ENCODE results near the gene PPP4R2. TPM values are rescaled to one million over a fixed set of nuclear protein-coding genes. Genes with fewer than 3 reads are reported as not detected.

The PPP4R2 gene
- total and polyA plus RNA-seq, 2 donors: 36.6 to 79.7 TPM

DNA sequence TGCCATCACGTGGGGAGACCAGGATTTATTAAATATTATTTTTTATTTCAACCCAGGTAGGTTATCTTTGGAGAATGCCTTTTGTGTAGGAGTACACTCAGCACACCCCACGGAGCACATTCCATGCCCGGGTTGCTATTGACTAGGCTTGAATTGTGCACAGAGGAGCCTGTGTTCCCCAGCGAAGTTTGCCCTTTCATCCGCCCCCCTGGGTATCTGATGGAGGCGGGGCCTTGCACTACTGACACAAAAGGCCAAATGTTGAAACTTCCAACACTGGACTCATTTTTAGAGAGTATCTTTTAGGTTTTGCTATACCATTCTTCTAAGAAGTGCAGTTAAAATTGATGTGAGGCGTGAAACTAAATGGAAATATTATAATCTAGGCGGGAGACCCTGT is 39.3 kb upstream of the PPP4R2 start:
- Histone ChIP-seq H3K4me3 (ENCODE audit: low read length in 2 of 2) (no peak overlapping the region), H3K9me3 (ENCODE audit: control insufficient read depth in 2 of 2, insufficient read depth in 1 of 2, low read length in 1 of 2) (no peaks in the 10 kb centered on the region), H3K36me3 (ENCODE audit: control insufficient read depth in 2 of 2, insufficient read depth in 2 of 2, low read length in 1 of 2) (peaks cover 0 to 7% of the 10 kb centered on the region in 2 donors), H3K27me3 (ENCODE audit: control insufficient read depth in 2 of 2, insufficient read depth in 1 of 2, low read length in 1 of 2) (no peaks in the 10 kb centered on the region), H3K27ac (ENCODE audit: low read depth in 1 of 2, low read length in 1 of 2) (no peak overlapping the region), H3K4me1 (ENCODE audit: control insufficient read depth in 2 of 2, insufficient read depth in 2 of 2, low read length in 2 of 2) (peaks cover 0 to 6% of the 10 kb centered on the region in 2 donors)
- no peak for DNase-seq (ENCODE audit: low read depth in 6 of 9, low spot score in 9 of 9)
- WGBS: 91% methylated on average over 8 of the region's 8 CpGs

DNA sequence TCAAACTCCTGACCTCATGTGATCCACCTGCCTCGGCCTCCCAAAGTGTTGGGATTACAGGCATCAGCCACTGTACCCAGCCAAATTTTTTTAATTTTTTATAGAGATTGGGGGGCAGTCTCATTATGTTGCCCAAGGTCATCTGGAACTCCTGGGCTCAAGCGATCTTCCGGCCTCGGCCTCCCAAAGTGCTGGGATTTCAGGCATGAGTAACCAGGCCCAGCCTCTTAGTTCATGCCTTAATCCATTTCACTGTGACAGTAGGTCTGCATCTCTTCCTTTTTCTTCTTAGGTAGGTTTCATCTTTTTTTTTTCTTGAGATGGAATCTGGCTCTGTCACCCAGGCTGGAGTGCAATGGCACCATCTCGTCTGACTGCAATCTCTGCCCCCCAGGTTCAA is 37.3 kb upstream of the PPP4R2 start:
- Histone ChIP-seq H3K27me3 (ENCODE audit: control insufficient read depth in 2 of 2, insufficient read depth in 1 of 2, low read length in 1 of 2) (no peaks in the 10 kb centered on the region), H3K27ac (ENCODE audit: low read depth in 1 of 2, low read length in 1 of 2) (no peak overlapping the region), H3K36me3 (ENCODE audit: control insufficient read depth in 2 of 2, insufficient read depth in 2 of 2, low read length in 1 of 2) (peaks cover 0 to 7% of the 10 kb centered on the region in 2 donors), H3K4me1 (ENCODE audit: control insufficient read depth in 2 of 2, insufficient read depth in 2 of 2, low read length in 2 of 2) (peaks cover 0 to 6% of the 10 kb centered on the region in 2 donors), H3K9me3 (ENCODE audit: control insufficient read depth in 2 of 2, insufficient read depth in 1 of 2, low read length in 1 of 2) (no peaks in the 10 kb centered on the region), H3K4me3 (ENCODE audit: low read length in 2 of 2) (no peak overlapping the region)
- 98% methylated on average over 5 of the region's 5 CpGs for WGBS
- no peak for DNase-seq (ENCODE audit: low read depth in 6 of 9, low spot score in 9 of 9)

DNA sequence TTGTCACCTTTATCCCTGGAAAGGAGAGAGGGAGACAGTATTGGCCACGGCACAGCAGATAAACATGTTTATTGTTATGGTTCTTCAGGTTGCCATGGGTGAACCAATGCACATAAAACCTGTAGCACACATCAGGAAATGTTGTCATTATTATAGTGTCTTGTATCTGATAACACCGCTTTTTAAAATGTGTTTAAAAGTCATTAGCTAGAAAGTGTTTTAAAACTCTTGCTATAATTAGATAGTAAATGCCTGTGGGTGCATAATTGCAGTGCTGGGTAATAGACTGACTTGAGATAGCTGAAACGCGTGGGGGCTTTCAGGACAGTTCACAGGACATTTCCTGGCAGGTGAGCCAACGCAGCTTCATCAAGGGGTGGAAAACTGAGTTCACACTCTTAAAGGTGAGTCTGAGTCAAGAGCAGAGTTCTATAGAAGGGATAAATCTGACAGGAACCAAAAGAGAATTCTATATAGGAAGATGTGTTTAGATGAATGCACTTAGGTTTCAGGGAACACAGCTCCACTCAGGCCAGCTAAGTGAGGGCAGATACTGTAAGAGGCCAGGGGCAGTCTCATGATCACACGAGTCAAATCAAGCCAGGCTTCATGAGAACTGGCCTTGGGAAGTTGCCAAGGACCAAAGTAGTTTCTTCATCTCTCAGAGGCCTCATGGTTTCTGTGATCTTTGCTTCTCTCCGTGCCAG is 35.6 kb upstream of the PPP4R2 start:
- H3K27me3 ChIP-seq (ENCODE audit: control insufficient read depth in 2 of 2, insufficient read depth in 1 of 2, low read length in 1 of 2): no peaks in the 10 kb centered on the region
- DNase-seq (ENCODE audit: low read depth in 6 of 9, low spot score in 9 of 9): no peak

DNA sequence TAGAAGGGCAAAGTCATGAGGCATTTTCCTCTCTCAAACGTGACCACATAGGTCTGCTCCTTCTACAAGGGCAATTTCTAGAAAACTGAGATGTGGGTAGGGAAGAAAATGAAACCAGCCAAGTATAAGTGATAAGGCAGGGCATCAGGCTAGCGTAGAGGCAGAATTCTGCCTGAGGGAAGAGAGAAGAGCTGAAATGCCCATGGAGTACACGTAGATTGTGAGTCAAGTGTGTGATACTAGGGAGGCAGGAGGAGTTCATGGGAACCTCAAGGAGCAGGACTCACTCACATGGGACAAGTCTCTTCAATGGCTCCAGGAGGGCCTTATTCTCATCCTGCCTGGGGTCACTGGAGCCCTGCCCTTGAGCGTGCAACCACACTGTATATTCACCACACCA is 34.9 kb upstream of the PPP4R2 start:
- H3K27me3 ChIP-seq (ENCODE audit: control insufficient read depth in 2 of 2, insufficient read depth in 1 of 2, low read length in 1 of 2): no peaks in the 10 kb centered on the region
- peaks cover 0 to 7% of the 10 kb centered on the region in 2 donors for H3K36me3 ChIP-seq (ENCODE audit: control insufficient read depth in 2 of 2, insufficient read depth in 2 of 2, low read length in 1 of 2)
- no peaks in the 10 kb centered on the region for H3K9me3 ChIP-seq (ENCODE audit: control insufficient read depth in 2 of 2, insufficient read depth in 1 of 2, low read length in 1 of 2)
- H3K4me1 ChIP-seq (ENCODE audit: control insufficient read depth in 2 of 2, insufficient read depth in 2 of 2, low read length in 2 of 2): peaks cover 4 to 23% of the 10 kb centered on the region in 2 donors
- no peak for DNase-seq (ENCODE audit: low read depth in 6 of 9, low spot score in 9 of 9)
- H3K4me3 ChIP-seq (ENCODE audit: low read length in 2 of 2): no peak overlapping the region
- no peak overlapping the region for H3K27ac ChIP-seq (ENCODE audit: low read depth in 1 of 2, low read length in 1 of 2)
- WGBS: 75% methylated on average over 4 of the region's 4 CpGs

More for the DNA sequence above, 35.6 kb upstream of the PPP4R2 start:
- Histone ChIP-seq H3K27ac (ENCODE audit: low read depth in 1 of 2, low read length in 1 of 2) (no peak overlapping the region), H3K9me3 (ENCODE audit: control insufficient read depth in 2 of 2, insufficient read depth in 1 of 2, low read length in 1 of 2) (no peaks in the 10 kb centered on the region), H3K4me1 (ENCODE audit: control insufficient read depth in 2 of 2, insufficient read depth in 2 of 2, low read length in 2 of 2) (peaks cover 4 to 16% of the 10 kb centered on the region in 2 donors), H3K4me3 (ENCODE audit: low read length in 2 of 2) (no peak overlapping the region), H3K36me3 (ENCODE audit: control insufficient read depth in 2 of 2, insufficient read depth in 2 of 2, low read length in 1 of 2) (peaks cover 0 to 7% of the 10 kb centered on the region in 2 donors)
- WGBS: 93% methylated on average over 7 of the region's 7 CpGs

DNA sequence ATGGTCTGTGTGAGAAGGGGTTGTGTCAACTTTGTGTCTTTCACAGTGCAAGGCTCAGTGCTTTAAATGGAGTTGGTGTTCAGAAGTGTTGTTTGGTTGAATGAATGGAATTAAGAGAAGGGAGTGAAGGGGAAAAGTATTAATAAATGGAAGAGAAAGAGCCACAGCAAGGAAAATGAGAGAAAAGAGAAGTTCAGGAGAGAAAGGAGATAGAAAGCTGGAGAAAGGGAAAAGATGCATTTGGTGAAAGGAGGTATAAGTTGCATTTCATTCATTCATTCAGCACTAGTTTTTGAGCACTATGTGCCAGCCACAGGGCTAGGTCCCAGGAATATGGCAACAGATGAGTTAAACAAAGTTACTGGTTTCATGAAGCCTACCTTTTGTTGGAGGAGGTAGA is 34.3 kb upstream of the PPP4R2 start:
- no peak for DNase-seq (ENCODE audit: low read depth in 6 of 9, low spot score in 9 of 9)
- H3K9me3 ChIP-seq (ENCODE audit: control insufficient read depth in 2 of 2, insufficient read depth in 1 of 2, low read length in 1 of 2): no peaks in the 10 kb centered on the region
- peaks cover 4 to 23% of the 10 kb centered on the region in 2 donors for H3K4me1 ChIP-seq (ENCODE audit: control insufficient read depth in 2 of 2, insufficient read depth in 2 of 2, low read length in 2 of 2)
- H3K27ac ChIP-seq (ENCODE audit: low read depth in 1 of 2, low read length in 1 of 2): no peak overlapping the region
- H3K4me3 ChIP-seq (ENCODE audit: low read length in 2 of 2): no peak overlapping the region
- H3K27me3 ChIP-seq (ENCODE audit: control insufficient read depth in 2 of 2, insufficient read depth in 1 of 2, low read length in 1 of 2): no peaks in the 10 kb centered on the region
- peaks cover 0 to 3% of the 10 kb centered on the region in 2 donors for H3K36me3 ChIP-seq (ENCODE audit: control insufficient read depth in 2 of 2, insufficient read depth in 2 of 2, low read length in 1 of 2)

DNA sequence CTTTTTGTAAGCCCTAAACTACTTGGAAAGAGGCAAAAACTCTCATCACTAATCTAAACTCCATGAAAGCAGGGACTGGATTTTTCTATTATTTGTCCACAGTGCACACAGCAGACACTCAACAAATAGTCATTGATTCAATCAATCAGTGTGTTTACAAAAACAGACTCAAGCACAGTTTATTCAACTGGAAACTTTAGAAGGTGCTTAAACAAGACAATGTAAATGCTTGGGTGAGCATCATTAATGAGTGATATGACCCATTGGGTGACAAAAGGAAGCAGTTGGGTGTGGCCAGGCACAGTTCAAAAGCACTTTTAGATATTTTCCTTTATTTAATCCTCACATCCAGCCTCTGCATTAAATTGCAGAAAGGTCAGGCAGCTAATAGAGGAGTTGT is 32.0 kb upstream of the PPP4R2 start:
- peaks cover 4 to 23% of the 10 kb centered on the region in 2 donors for H3K4me1 ChIP-seq (ENCODE audit: control insufficient read depth in 2 of 2, insufficient read depth in 2 of 2, low read length in 2 of 2)
- no peaks in the 10 kb centered on the region for H3K9me3 ChIP-seq (ENCODE audit: control insufficient read depth in 2 of 2, insufficient read depth in 1 of 2, low read length in 1 of 2)
- H3K27me3 ChIP-seq (ENCODE audit: control insufficient read depth in 2 of 2, insufficient read depth in 1 of 2, low read length in 1 of 2): no peaks in the 10 kb centered on the region
- DNase-seq (ENCODE audit: low read depth in 6 of 9, low spot score in 9 of 9): no peak
- no peak overlapping the region for H3K4me3 ChIP-seq (ENCODE audit: low read length in 2 of 2)
- peaks cover 0 to 3% of the 10 kb centered on the region in 2 donors for H3K36me3 ChIP-seq (ENCODE audit: control insufficient read depth in 2 of 2, insufficient read depth in 2 of 2, low read length in 1 of 2)
- no peak overlapping the region for H3K27ac ChIP-seq (ENCODE audit: low read depth in 1 of 2, low read length in 1 of 2)

DNA sequence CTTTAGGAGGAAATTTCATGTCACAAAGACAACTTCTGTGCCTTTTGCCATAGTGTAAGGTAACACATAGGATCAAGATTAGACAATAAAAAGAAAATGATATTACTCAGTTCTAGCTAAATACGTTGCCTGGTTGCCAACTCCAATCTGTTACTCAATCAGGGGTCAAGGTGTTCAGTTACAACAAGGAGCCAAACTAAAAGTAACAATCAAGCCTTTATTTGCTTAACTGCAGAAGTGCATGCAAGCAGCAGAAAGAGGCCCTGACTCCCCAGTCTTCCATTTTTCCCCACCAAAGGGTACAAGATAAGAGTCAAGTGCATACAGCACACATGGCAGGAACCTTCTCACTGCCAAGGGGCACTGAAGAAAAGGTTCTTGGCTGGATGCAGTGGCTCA is 28.3 kb upstream of the PPP4R2 start:
- Histone ChIP-seq H3K9me3 (ENCODE audit: control insufficient read depth in 2 of 2, insufficient read depth in 1 of 2, low read length in 1 of 2) (peaks cover 0 to 3% of the 10 kb centered on the region in 2 donors), H3K36me3 (ENCODE audit: control insufficient read depth in 2 of 2, insufficient read depth in 2 of 2, low read length in 1 of 2) (no peaks in the 10 kb centered on the region), H3K4me1 (ENCODE audit: control insufficient read depth in 2 of 2, insufficient read depth in 2 of 2, low read length in 2 of 2) (peaks cover 4 to 17% of the 10 kb centered on the region in 2 donors), H3K27me3 (ENCODE audit: control insufficient read depth in 2 of 2, insufficient read depth in 1 of 2, low read length in 1 of 2) (no peaks in the 10 kb centered on the region), H3K27ac (ENCODE audit: low read depth in 1 of 2, low read length in 1 of 2) (no peak overlapping the region), H3K4me3 (ENCODE audit: low read length in 2 of 2) (no peak overlapping the region)
- WGBS: 95% methylated on average over 1 of the region's 1 CpG
- no peak for DNase-seq (ENCODE audit: low read depth in 6 of 9, low spot score in 9 of 9)

DNA sequence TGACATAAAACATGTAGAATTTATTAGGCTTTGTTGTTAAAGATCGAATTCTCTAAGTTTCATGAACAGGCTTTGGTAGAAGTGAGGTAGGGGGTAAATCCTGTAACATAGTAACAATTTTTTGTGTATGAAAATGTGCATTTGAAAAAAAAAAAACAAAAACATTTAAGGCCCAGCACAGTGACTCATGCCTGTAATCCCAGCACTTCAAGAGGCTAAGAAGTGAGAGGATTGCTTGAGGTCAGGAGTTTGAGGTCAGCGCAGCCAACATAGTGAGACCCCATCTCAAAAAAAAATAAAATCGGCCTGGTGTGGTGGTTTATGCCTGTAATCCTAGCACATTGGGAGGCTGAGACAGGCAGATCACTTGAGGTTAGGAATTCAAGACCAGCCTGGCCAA is 26.8 kb upstream of the PPP4R2 start:
- Histone ChIP-seq H3K4me3 (ENCODE audit: low read length in 2 of 2) (no peak overlapping the region), H3K27me3 (ENCODE audit: control insufficient read depth in 2 of 2, insufficient read depth in 1 of 2, low read length in 1 of 2) (no peaks in the 10 kb centered on the region), H3K36me3 (ENCODE audit: control insufficient read depth in 2 of 2, insufficient read depth in 2 of 2, low read length in 1 of 2) (no peaks in the 10 kb centered on the region), H3K4me1 (ENCODE audit: control insufficient read depth in 2 of 2, insufficient read depth in 2 of 2, low read length in 2 of 2) (peaks cover 4 to 17% of the 10 kb centered on the region in 2 donors), H3K27ac (ENCODE audit: low read depth in 1 of 2, low read length in 1 of 2) (no peak overlapping the region), H3K9me3 (ENCODE audit: control insufficient read depth in 2 of 2, insufficient read depth in 1 of 2, low read length in 1 of 2) (peaks cover 0 to 3% of the 10 kb centered on the region in 2 donors)
- no peak for DNase-seq (ENCODE audit: low read depth in 6 of 9, low spot score in 9 of 9)
- WGBS: 96% methylated on average over 3 of the region's 3 CpGs

DNA sequence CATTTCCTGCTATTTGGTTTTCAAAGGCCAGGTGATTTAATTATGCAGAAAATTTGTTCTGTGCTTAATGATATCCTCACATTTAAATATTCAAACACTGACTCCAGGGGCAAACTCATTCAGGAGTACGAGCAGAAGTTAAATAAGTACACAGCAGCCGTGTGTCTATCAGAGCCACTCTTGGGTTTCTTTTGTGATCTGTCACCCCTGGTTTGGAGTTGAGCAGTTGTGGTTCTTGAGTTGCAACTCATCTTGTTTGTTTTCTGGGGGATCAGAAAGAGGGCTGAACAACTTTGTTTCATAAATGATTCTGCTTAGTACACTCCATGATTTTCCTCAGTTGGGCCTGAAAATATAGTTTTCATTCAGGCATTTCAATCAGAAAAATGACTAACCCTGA is 25.7 kb upstream of the PPP4R2 start:
- H3K27me3 ChIP-seq (ENCODE audit: control insufficient read depth in 2 of 2, insufficient read depth in 1 of 2, low read length in 1 of 2): no peaks in the 10 kb centered on the region
- no peak for DNase-seq (ENCODE audit: low read depth in 6 of 9, low spot score in 9 of 9)
- H3K4me1 ChIP-seq (ENCODE audit: control insufficient read depth in 2 of 2, insufficient read depth in 2 of 2, low read length in 2 of 2): peaks cover 0 to 7% of the 10 kb centered on the region in 2 donors
- H3K27ac ChIP-seq (ENCODE audit: low read depth in 1 of 2, low read length in 1 of 2): no peak overlapping the region
- peaks cover 0 to 3% of the 10 kb centered on the region in 2 donors for H3K9me3 ChIP-seq (ENCODE audit: control insufficient read depth in 2 of 2, insufficient read depth in 1 of 2, low read length in 1 of 2)
- peaks cover 0 to 3% of the 10 kb centered on the region in 2 donors for H3K36me3 ChIP-seq (ENCODE audit: control insufficient read depth in 2 of 2, insufficient read depth in 2 of 2, low read length in 1 of 2)
- no peak overlapping the region for H3K4me3 ChIP-seq (ENCODE audit: low read length in 2 of 2)
- 93% methylated on average over 2 of the region's 2 CpGs for WGBS
